ENCODE results near the gene PDCD1. TPM values are rescaled to one million over a fixed set of nuclear protein-coding genes. Genes with fewer than 3 reads are reported as not detected.

Gene PDCD1
- total RNA-seq, 1 donor, result not detected

- DNase-seq (ENCODE audit: low read depth), result no peak
- H3K4me3 ChIP-seq (ENCODE audit: low read depth, low read length), result no peak overlapping the region
- TF ChIP-seq, protein P1, sequence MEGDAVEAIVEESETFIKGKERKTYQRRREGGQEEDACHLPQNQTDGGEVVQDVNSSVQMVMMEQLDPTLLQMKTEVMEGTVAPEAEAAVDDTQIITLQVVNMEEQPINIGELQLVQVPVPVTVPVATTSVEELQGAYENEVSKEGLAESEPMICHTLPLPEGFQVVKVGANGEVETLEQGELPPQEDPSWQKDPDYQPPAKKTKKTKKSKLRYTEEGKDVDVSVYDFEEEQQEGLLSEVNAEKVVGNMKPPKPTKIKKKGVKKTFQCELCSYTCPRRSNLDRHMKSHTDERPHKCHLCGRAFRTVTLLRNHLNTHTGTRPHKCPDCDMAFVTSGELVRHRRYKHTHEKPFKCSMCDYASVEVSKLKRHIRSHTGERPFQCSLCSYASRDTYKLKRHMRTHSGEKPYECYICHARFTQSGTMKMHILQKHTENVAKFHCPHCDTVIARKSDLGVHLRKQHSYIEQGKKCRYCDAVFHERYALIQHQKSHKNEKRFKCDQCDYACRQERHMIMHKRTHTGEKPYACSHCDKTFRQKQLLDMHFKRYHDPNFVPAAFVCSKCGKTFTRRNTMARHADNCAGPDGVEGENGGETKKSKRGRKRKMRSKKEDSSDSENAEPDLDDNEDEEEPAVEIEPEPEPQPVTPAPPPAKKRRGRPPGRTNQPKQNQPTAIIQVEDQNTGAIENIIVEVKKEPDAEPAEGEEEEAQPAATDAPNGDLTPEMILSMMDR (IDR thresholded peaks at IDR 0.05; ENCODE audit: insufficient read depth, low read length), result no peak
These were observed 12.2 kb upstream of the PDCD1 start for GRCh38 chr2:241870611-241871537.

- TF ChIP-seq, protein P1 (IDR thresholded peaks at IDR 0.05; ENCODE audit: insufficient read depth, low read length), result no peak
- no peak for DNase-seq (ENCODE audit: low read depth)
These were observed 11.4 kb upstream of the PDCD1 start for GRCh38 chr2:241870081-241870541.

DNA sequence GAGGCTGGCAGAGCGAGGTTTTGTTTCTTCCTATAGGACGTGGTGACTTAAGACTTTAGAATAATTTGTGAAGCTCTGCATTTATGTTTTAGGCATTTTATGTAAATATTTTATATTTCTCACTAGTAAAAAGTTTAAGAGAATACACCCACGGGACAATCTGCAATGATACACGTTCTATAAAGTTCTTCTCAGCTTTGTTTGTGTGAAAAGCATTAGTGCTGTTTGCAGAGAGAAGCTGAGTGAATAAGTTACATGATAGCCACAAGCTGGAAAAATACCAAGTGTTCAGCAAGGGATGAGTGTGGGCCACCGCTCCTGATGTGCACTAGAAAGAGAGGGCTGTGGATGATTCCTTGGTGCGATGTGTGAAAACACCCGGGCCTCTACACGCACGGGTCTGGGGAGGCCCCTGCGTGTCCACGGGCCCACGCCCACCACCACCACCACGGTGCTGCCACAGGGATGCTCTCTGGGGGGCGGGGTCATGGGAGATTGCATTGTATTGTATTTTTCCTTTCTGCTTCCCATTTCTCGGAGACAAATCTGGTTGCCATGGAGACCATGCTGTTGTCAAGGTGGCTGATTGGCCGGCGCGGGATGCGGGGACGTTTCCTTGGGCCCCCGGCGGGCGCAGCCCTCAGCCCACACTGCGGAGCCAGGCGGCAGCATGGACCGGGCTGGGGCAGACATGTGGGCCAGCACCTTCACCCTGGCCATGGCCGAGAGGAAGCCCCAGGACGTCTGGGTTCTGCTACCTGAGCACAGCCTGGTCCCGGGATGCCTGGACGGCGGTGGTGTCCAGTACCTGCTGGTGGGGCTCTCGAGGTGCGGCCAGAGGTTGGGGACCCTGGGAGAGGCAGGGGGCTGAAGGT, 10.6 kb upstream of the PDCD1 start, which contains the start of gene RTP5:
Gene RTP5 (plus strand): TSS at position 643 of the 875 bp plus-strand sequence. CDS start 28 bp downstream, at position 671.
- DNase-seq (ENCODE audit: low read depth), result no peak

More at GRCh38 chr2:241870081-241870541, 11.4 kb upstream of the PDCD1 start:
- no peak overlapping the region for H3K4me3 ChIP-seq (ENCODE audit: low read depth, low read length)

DNA sequence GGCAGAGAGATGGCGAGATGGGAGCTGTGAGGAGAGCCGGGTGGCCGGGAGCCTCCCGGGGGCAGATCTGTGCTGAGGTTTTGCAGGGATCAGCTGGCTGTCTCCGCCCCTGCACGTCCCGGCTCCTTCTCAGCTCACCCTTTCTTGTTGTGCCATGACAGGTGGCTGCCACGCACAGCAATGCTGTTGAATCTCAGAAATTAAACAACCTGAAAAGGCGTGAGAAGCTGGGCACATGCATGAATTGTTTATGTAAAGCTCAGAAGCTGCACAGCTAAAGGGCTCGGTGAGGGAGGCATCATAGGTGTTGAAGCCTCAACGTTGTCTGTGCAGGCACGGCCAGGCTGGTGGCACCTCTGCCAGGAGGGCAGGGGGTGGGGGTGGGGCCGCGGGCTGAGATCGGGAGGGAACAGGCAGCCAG, 10.0 kb upstream of the PDCD1 start:
- no peak for DNase-seq (ENCODE audit: low read depth)
- TF ChIP-seq, protein P1 (IDR thresholded peaks at IDR 0.05; ENCODE audit: insufficient read depth, low read length), result no peak
- no peak overlapping the region for H3K4me3 ChIP-seq (ENCODE audit: low read depth, low read length)

More for the DNA sequence above, 10.6 kb upstream of the PDCD1 start, which contains the start of gene RTP5:
- TF ChIP-seq, protein P1 (IDR thresholded peaks at IDR 0.05; ENCODE audit: insufficient read depth, low read length), result no peak
- no peak within 1 kb of the TSS for H3K4me3 ChIP-seq (ENCODE audit: low read depth, low read length)

- no peak overlapping the region for H3K4me3 ChIP-seq (ENCODE audit: low read depth, low read length)
- DNase-seq (ENCODE audit: low read depth), result no peak
- TF ChIP-seq, protein P1 (IDR thresholded peaks at IDR 0.05; ENCODE audit: insufficient read depth, low read length), result no peak
These were observed 9.2 kb upstream of the PDCD1 start for GRCh38 chr2:241867776-241868420.

Measured in fibroblast of the aortic adventitia (primary cell).